Endothelial cell (in vitro differentiated cells): ENCODE measurements around the gene FBLN2. TPM values are rescaled to one million over a fixed set of nuclear protein-coding genes. Genes with fewer than 3 reads are reported as not detected.
A peak's percentile ranks its signal among the peaks of the same experiment; 100 is the strongest.
"Not testable (repeated sequence)": the region's sequence is repeated elsewhere in the genome, so short reads cannot be mapped to it uniquely, and the experiment has no call there.

Source experiments
- DNase-seq: peaks from one replicate; pipeline ENCODE4 v3.0.0; 2021; ENCODE audit warnings: low spot score
- H3K27ac Mint-ChIP-seq: one replicate; pipeline ENCODE4 v1.8.0; 2021; ENCODE audit warnings: mixed read lengths, inconsistent platforms; ENCODE audit not compliant: unreplicated experiment
- H3K27me3 Mint-ChIP-seq: one replicate; pipeline ENCODE4 v1.8.0; 2021; ENCODE audit warnings: mild to moderate bottlenecking, moderate library complexity, mixed read lengths, inconsistent platforms; ENCODE audit not compliant: unreplicated experiment
- H3K36me3 Mint-ChIP-seq: one replicate; pipeline ENCODE4 v1.8.0; 2021; ENCODE audit warnings: mild to moderate bottlenecking, low read depth, mixed read lengths, inconsistent platforms; ENCODE audit not compliant: unreplicated experiment
- H3K4me1 Mint-ChIP-seq: one replicate; pipeline ENCODE4 v1.8.0; 2021; ENCODE audit warnings: mild to moderate bottlenecking, mixed read lengths, inconsistent platforms; ENCODE audit not compliant: unreplicated experiment
- H3K4me3 Mint-ChIP-seq: one replicate; pipeline ENCODE4 v1.8.0; 2021; ENCODE audit warnings: mild to moderate bottlenecking, mixed read lengths, inconsistent platforms; ENCODE audit not compliant: unreplicated experiment
- H3K9me3 Mint-ChIP-seq: one replicate; pipeline ENCODE4 v1.8.0; 2021; ENCODE audit warnings: mixed read lengths, inconsistent platforms; ENCODE audit not compliant: unreplicated experiment
- total RNA-seq: library from RNA; stranded (reverse); fragmentation: NEBNext Ultra II Directional; extraction: Animal tissue kit (Norgen Biotek cat#: 25700); gene quantifications from one replicate; pipeline ENCODE4 v1.2.1, GENCODE V29; 2021; ENCODE audit not compliant: unreplicated experiment
- TF ChIP-seq, protein P1 (sequence below): fragments of 200-600 bp; sonication (generic); IDR thresholded peaks from one replicate; pipeline ENCODE4 v1.5.0; 2021; ENCODE audit warnings: antibody characterized with exemption; ENCODE audit not compliant: unreplicated experiment

The FBLN2 gene
- total RNA-seq, 1 donor from 2014 or later: 10.5 TPM

DNA sequence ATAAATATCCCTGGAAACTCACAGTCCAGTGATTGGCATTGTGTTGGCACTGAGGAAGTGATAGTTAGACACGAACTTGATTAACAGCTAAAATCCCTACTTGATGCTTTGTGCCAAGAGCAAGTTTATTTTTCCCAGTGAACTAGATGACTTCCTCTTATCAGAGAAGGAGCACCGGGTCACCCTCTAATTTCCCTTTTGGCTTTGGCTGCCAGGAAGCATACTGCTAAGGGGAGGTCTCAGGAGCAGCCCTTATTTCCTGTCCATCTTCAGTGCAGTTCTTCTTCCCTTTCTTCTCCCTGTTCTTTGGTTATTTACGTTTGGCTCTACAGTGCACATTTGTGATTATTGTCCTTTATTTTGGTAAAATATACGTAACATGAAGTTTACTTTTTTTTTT, 13.0 kb downstream of the FBLN2 start:
- H3K27me3 Mint-ChIP-seq: peaks cover 11% of the 10 kb centered on the region
- H3K9me3 Mint-ChIP-seq: no peaks in the 10 kb centered on the region
- peaks cover 22% of the 10 kb centered on the region for H3K4me1 Mint-ChIP-seq
- H3K27ac Mint-ChIP-seq: no peak overlapping the region
- H3K36me3 Mint-ChIP-seq: no peaks in the 10 kb centered on the region
- H3K4me3 Mint-ChIP-seq: no peak overlapping the region
- no peak for DNase-seq
- TF ChIP-seq, protein P1, sequence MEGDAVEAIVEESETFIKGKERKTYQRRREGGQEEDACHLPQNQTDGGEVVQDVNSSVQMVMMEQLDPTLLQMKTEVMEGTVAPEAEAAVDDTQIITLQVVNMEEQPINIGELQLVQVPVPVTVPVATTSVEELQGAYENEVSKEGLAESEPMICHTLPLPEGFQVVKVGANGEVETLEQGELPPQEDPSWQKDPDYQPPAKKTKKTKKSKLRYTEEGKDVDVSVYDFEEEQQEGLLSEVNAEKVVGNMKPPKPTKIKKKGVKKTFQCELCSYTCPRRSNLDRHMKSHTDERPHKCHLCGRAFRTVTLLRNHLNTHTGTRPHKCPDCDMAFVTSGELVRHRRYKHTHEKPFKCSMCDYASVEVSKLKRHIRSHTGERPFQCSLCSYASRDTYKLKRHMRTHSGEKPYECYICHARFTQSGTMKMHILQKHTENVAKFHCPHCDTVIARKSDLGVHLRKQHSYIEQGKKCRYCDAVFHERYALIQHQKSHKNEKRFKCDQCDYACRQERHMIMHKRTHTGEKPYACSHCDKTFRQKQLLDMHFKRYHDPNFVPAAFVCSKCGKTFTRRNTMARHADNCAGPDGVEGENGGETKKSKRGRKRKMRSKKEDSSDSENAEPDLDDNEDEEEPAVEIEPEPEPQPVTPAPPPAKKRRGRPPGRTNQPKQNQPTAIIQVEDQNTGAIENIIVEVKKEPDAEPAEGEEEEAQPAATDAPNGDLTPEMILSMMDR: no peak

DNA sequence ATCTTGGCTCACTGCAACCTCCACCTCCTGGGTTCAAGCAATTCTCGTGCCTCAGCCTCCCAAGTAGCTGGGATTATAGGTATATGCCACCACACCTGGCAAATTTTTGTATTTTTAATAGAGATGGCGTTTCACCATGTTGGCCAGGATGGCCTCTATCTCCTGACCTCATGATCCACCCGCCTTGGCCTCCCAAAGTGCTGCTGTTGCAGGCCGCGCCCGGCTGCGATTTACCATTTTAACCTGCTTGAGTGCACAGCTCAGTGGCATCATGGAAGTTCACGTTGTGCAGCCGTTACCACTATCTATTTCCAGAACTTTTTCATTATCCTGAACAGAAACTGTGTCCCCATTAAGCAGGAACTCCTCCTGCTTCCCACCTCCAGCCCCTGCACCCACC, 13.5 kb downstream of the FBLN2 start:
- H3K27ac Mint-ChIP-seq, H3K36me3 Mint-ChIP-seq, DNase-seq, H3K9me3 Mint-ChIP-seq, H3K27me3 Mint-ChIP-seq, H3K4me3 Mint-ChIP-seq: not testable (repeated sequence)
- H3K4me1 Mint-ChIP-seq: peaks cover 20% of the 10 kb centered on the region

DNA sequence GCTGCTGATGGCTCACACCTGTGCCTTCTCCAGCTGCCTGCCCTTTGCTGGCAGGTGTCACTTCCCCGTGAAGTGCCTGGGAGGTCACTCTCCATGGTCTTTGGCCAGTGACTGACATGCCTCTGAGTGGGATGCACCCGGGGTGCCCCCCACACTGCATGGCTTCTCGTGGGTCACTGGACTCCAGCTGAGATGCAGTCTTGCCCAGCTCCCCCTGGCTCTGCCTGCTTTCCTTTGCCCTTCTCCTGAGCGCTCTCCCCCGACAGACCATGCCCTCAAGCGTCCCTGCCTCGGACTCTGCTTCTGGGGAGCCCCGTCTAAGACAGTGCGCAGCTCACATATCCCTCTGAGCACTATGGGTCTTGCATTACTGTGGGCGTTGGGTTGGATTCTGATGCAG, 14.4 kb downstream of the FBLN2 start:
- H3K4me1 Mint-ChIP-seq: peaks cover 20% of the 10 kb centered on the region
- no peak overlapping the region for H3K4me3 Mint-ChIP-seq
- peak overlapping the region; percentile 24 for H3K27ac Mint-ChIP-seq
- peaks cover 9% of the 10 kb centered on the region for H3K27me3 Mint-ChIP-seq
- H3K36me3 Mint-ChIP-seq: no peaks in the 10 kb centered on the region
- TF ChIP-seq, protein P1: no peak
- no peak for DNase-seq
- H3K9me3 Mint-ChIP-seq: no peaks in the 10 kb centered on the region

DNA sequence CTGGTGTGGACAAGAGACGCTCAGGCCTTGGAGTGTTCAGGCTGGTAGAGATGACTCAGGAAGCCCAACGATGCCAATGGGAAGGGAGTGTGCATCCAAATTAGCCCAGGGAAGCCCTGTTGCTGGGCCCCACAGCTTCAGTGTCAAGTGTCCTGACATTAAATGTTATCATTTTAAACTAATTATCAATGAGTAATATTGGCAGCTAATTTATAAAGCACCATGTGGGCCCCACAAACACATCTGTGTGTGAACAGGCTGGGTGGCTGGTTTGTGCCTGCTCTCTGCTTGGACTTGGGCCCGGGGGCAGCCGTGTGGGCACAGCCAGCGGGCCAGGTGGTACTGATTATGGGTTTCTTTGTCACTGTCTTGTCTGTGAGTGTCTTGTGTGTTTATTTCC, 15.0 kb downstream of the FBLN2 start:
- DNase-seq: no peak
- Mint-ChIP-seq H3K36me3 (no peaks in the 10 kb centered on the region), H3K27me3 (peaks cover 11% of the 10 kb centered on the region), H3K9me3 (no peaks in the 10 kb centered on the region), H3K27ac (no peak overlapping the region), H3K4me3 (no peak overlapping the region), H3K4me1 (peaks cover 20% of the 10 kb centered on the region)
- TF ChIP-seq, protein P1: no peak

DNA sequence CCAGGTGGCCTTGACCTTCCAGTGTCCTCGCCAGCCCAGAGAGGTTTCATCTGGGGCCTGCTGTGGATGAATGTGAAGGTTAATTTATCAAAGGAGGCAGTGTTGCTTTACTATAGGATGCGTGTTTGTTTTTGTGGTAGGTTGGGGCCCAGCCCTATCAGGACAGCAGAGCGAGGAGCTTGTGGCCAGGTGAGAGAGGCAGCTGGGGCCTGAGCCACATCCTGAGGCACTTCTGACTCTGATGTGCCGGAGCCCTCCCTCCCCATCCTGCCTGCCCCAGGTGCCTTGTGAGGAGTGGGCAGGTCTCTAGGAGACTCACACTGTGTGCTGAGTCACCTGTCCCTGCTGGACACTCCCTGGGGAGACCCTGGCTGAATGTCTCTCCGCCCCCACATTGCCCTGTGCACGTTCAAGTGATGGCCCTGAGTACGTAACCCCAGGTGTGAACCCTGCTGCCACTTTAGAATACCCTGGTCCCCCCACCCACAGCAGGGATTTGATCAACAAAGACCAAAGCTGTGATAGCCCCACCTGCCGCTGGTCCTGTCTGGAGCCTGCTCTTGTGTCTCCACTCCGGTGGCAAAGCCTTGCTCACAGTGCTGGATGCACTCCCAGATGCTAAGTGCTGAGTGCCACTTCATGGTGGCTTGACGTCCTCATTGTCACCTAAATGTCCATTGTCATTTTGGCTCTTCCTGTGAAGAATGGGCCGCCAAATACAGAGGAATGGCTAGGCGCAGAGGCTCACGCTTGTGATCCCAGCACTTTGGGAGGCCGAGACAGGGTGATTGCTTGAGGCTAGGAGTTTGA, 16.0 kb downstream of the FBLN2 start:
- no peak for DNase-seq
- Mint-ChIP-seq H3K27ac (no peak overlapping the region), H3K9me3 (no peaks in the 10 kb centered on the region), H3K36me3 (no peaks in the 10 kb centered on the region), H3K4me1 (peaks cover 20% of the 10 kb centered on the region), H3K27me3 (peaks cover 12% of the 10 kb centered on the region), H3K4me3 (no peak overlapping the region)
- TF ChIP-seq, protein P1: no peak
